Smooth muscle cell of the umbilical artery (primary cell): ENCODE results near the gene S100A5. TPM values are rescaled to one million over a fixed set of nuclear protein-coding genes. Genes with fewer than 3 reads are reported as not detected.

Experiments
- total RNA-seq: library from RNA; depleted of rRNA; stranded (reverse); fragments of >200 nt; gene quantifications from 2 replicates; pipeline ENCODE4 v1.2.3, GENCODE V29; 2014

The S100A5 gene, protein sequence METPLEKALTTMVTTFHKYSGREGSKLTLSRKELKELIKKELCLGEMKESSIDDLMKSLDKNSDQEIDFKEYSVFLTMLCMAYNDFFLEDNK
- total RNA-seq, result not detected in 2 replicates

DNA sequence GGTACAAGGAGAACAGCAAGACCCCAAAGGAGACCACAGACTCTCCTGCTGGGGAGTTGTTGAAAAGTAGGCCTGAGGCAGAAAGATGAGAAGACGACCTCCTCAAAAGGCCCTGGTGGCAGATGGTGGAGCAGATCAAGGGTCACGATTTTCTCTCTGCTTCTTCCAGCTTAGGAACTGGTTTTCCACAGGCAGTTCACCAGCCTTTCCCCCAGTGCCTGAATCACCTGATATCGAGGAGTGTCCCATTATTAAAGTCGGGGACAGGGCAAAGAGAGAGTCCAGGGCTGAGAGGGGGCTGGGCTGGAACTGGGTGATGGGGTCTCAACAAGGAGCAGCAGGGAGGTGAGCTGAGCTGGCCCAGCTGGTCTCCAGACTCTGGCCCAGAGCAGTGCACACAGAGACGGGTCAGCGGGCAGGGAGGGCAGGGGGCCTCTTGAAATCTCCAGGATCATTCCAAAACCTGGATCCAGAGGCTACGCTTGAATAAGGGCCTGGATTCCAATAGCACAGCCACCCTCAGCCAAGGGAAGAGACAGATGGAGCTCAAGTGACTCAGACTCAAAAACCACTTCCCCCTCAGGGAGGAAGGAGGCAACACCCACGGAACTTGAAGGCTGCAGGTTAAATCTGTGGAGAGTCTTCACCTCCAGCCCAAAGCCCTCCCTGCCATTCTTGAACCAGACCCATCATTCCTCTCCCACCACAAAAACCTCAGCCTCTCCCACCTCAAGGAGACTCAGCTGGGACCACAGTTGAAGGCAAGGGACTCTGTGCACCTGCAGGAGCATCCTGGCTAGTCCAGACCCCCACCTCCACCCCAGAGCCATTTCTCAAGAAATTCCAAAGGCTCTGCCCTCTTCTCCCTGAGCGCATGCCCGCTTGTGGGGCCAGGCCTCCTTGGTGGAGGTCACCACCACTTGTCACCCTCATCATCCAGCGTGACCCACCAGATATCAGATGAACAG, at the start of gene S100A5:
Gene S100A5, minus strand, starts transcription at position 541 of the 968 bp plus-strand sequence. CDS start 743 bp downstream, outside the sequence.

GRCh38 chr1:153565529-153566374, 25.0 kb upstream of the S100A5 start, which contains the start of gene S100A2:
S100A2 (minus strand) TSS chr1:153565844; CDS start chr1:153563877, 1,967 bp downstream.

GRCh38 chr1:153548722-153549688, 8.3 kb upstream of the S100A5 start, which contains the start of gene S100A3:
S100A3 (minus strand) TSS chr1:153549258; CDS start chr1:153548485, 773 bp downstream.

GRCh38 chr1:153545067-153546055, 4.6 kb upstream of the S100A5 start, which contains the start of gene S100A4:
S100A4 (minus strand) TSS chr1:153545806; CDS start chr1:153544794, 1,012 bp downstream.

DNA sequence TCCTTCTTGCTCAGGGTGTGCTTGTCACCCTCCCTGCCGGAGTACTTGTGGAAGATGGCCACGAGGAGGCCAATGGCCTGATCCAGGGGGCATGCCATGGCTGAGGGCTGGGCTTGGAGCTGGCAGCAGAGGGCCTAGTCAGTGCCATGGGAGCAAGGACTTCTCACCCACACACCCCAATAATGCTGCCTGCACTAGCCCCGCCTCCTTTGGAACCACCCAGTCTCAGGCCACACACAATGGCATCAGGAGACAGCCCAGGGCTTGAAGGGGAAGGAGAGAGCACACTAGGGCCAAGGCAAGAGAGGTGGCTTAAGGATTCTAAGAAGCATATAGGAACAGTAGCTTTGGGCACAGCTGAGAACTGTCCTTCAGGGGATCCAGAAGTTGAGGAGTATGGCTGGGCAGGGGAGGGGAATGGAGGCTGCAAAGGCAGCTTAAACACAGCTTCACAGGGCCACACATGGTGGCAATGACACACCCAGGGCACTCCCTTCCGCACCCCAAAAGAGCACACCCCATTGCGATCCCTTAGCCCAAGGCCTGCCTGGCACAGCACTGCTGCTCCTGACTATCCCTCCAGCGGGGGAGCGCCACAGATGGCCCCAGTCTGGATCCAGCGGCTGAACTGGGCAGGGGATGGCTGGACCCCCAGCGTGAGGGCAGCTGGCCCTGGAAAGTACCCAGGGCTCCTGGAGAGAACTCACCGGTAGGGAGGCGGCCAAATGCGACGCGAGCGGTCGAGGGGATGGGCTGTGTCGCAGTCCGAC, 5.3 kb downstream of the S100A5 start, which contains the start of gene S100A6:
Gene S100A6, minus strand, starts transcription at position 750 of the 770 bp plus-strand sequence. Its CDS starts 652 bp downstream, at position 98.

Other genes starting within 250 kb of the S100A5 start
- not detected in 2 replicates for gene PGLYRP3, start 228.0 kb downstream of the S100A5 start, total RNA-seq
- not detected in 2 replicates for gene PGLYRP4, start 192.1 kb downstream of the S100A5 start, total RNA-seq
- not detected in 2 replicates for gene S100A9, start 183.1 kb downstream of the S100A5 start, total RNA-seq
- not detected in 2 replicates for gene S100A12, start 165.3 kb downstream of the S100A5 start, total RNA-seq
- not detected in 2 replicates for gene S100A8, start 149.9 kb downstream of the S100A5 start, total RNA-seq
- not detected in 2 replicates for gene S100A7A, start 124.4 kb downstream of the S100A5 start, total RNA-seq
- gene S100A7, start 80.3 kb downstream of the S100A5 start, total RNA-seq, result not detected in 2 replicates
- gene S100A6, start 4.9 kb downstream of the S100A5 start, total RNA-seq, result 237 and 536 TPM in 2 replicates
- 6.1 and 6.5 TPM in 2 replicates for gene S100A4, start 4.9 kb upstream of the S100A5 start, total RNA-seq
- 0.59 and 1.4 TPM in 2 replicates for gene S100A3, start 8.3 kb upstream of the S100A5 start, total RNA-seq
- 0.59 and 1.4 TPM in 2 replicates for gene S100A2, start 24.9 kb upstream of the S100A5 start, total RNA-seq
- gene S100A16, start 72.2 kb upstream of the S100A5 start, total RNA-seq, result 146 and 351 TPM in 2 replicates
- not detected in 2 replicates for gene S100A14, start 75.4 kb upstream of the S100A5 start, total RNA-seq
- 56.3 and 76.0 TPM in 2 replicates for gene S100A13, start 86.6 kb upstream of the S100A5 start, total RNA-seq
- gene S100A1, start 87.5 kb upstream of the S100A5 start, total RNA-seq, result under 0.01 TPM in 1 of 2 replicates, not detected in the other
- gene CHTOP, start 93.1 kb upstream of the S100A5 start, total RNA-seq, result 26.7 and 31.8 TPM in 2 replicates
- gene SNAPIN, start 117.8 kb upstream of the S100A5 start, total RNA-seq, result 36.3 and 51.4 TPM in 2 replicates
- gene ILF2, start 130.1 kb upstream of the S100A5 start, total RNA-seq, result 166 and 199 TPM in 2 replicates
- under 0.01 and 0.05 TPM in 2 replicates for gene NPR1, start 137.8 kb upstream of the S100A5 start, total RNA-seq
- gene INTS3, start 187.1 kb upstream of the S100A5 start, total RNA-seq, result 34.1 and 55.4 TPM in 2 replicates
- gene SLC27A3, start 234.5 kb upstream of the S100A5 start, total RNA-seq, result 4.5 and 4.8 TPM in 2 replicates